NT2/D1 (cell line): Measurements from ENCODE around the gene NRN1.

Source experiments
- YY1 ChIP-seq: IDR thresholded peaks from 2 replicates; pipeline ENCODE4 v1.6.1; 2011; ENCODE audit not compliant: insufficient read length, insufficient read depth
- ZNF274 ChIP-seq: IDR thresholded peaks from 2 replicates; pipeline ENCODE4 v1.6.1; 2011; ENCODE audit warnings: mild to moderate bottlenecking, low read depth, low read length

DNA sequence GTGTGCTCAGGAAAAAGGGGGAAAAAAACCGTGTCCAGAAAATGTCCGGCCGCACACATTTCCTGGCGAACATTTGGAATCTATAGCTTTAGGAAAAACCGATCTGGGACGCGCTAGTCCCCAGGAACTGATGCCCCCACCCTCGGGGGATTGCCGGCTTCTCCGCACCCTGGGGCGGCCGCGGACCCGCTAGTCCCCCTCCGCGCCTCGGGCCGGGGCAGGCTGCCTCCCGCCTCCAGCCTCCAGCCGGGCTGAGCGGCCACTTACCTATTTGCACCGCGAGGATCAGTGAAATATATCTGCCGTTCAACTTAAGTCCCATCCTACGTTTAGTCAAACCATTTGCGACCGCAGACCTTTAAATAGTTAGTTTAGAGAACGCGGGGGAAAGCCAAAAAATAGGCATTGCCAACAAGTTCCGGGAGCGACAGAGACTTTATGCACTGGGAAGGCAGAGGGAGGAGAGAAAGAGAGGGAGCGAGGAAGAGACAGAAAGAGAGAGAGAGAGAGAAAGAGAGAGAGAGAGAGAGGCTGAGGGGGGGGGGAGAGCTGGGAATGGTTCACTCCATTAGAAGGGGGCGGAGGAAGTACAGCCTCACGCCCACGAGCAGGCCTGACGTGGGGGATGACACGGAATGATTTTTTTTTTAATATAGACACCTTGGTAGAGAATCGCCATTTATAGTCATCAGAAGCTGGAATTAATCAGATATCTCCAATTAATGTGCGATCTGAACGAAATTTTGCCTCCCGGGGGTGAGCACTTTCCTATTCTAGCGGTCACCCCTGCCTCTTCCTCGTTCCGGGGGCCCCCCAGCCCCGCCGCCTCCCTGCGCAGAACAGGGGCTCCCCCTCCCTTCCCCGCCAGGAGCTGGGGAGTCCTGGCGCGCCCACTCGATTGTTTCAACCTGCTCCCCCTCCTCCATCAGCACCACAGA lies at the start of gene NRN1:
- TF ChIP-seq YY1 (no peak), ZNF274 (no peak)
